Measurements from ENCODE around the gene ITGA2.

The ITGA2 gene

GRCh38 chr5:52990528-52990925, 1.4 kb downstream of the ITGA2 start:
- no peaks in the 10 kb centered on the region for H3K4me1 ChIP-seq (ENCODE audit: control insufficient read depth, insufficient read depth, low read length)
- peak overlapping the region; percentile 91 for H3K4me3 ChIP-seq (ENCODE audit: low read depth, low read length)
- H3K9ac ChIP-seq (ENCODE audit: low read depth, low read length), result no peak overlapping the region
- H3K27me3 ChIP-seq (ENCODE audit: control insufficient read depth, insufficient read depth, low read length), result peaks cover 27% of the 10 kb centered on the region
- H3K9me3 ChIP-seq (ENCODE audit: control insufficient read depth, insufficient read depth, low read length), result no peaks in the 10 kb centered on the region
- no peaks in the 10 kb centered on the region for H3K36me3 ChIP-seq (ENCODE audit: control insufficient read depth, insufficient read depth, low read length)

GRCh38 chr5:52993367-52993766, 4.2 kb downstream of the ITGA2 start:
- H3K9ac ChIP-seq (ENCODE audit: low read depth, low read length), result no peak overlapping the region
- H3K4me1 ChIP-seq (ENCODE audit: control insufficient read depth, insufficient read depth, low read length), result no peaks in the 10 kb centered on the region
- H3K9me3 ChIP-seq (ENCODE audit: control insufficient read depth, insufficient read depth, low read length), result no peaks in the 10 kb centered on the region
- no peak overlapping the region for H3K4me3 ChIP-seq (ENCODE audit: low read depth, low read length)
- no peaks in the 10 kb centered on the region for H3K36me3 ChIP-seq (ENCODE audit: control insufficient read depth, insufficient read depth, low read length)
- H3K27me3 ChIP-seq (ENCODE audit: control insufficient read depth, insufficient read depth, low read length), result peaks cover 13% of the 10 kb centered on the region

- no peak overlapping the region for H3K9ac ChIP-seq (ENCODE audit: low read depth, low read length)
- H3K27me3 ChIP-seq (ENCODE audit: control insufficient read depth, insufficient read depth, low read length), result peaks cover 8% of the 10 kb centered on the region
- H3K36me3 ChIP-seq (ENCODE audit: control insufficient read depth, insufficient read depth, low read length), result no peaks in the 10 kb centered on the region
- no peaks in the 10 kb centered on the region for H3K9me3 ChIP-seq (ENCODE audit: control insufficient read depth, insufficient read depth, low read length)
- H3K4me1 ChIP-seq (ENCODE audit: control insufficient read depth, insufficient read depth, low read length), result no peaks in the 10 kb centered on the region
- no peak overlapping the region for H3K4me3 ChIP-seq (ENCODE audit: low read depth, low read length)
These were observed 5.1 kb downstream of the ITGA2 start for GRCh38 chr5:52994266-52994665.

GRCh38 chr5:52995095-52995494, 5.9 kb downstream of the ITGA2 start:
- H3K36me3 ChIP-seq (ENCODE audit: control insufficient read depth, insufficient read depth, low read length), result no peaks in the 10 kb centered on the region
- H3K27me3 ChIP-seq (ENCODE audit: control insufficient read depth, insufficient read depth, low read length), result peaks cover 2% of the 10 kb centered on the region
- H3K4me1 ChIP-seq (ENCODE audit: control insufficient read depth, insufficient read depth, low read length), result no peaks in the 10 kb centered on the region
- no peak overlapping the region for H3K9ac ChIP-seq (ENCODE audit: low read depth, low read length)
- no peaks in the 10 kb centered on the region for H3K9me3 ChIP-seq (ENCODE audit: control insufficient read depth, insufficient read depth, low read length)
- H3K4me3 ChIP-seq (ENCODE audit: low read depth, low read length), result no peak overlapping the region

GRCh38 chr5:52995914-52996313, 6.8 kb downstream of the ITGA2 start:
- Histone ChIP-seq H3K4me1 (ENCODE audit: control insufficient read depth, insufficient read depth, low read length) (no peaks in the 10 kb centered on the region), H3K9me3 (ENCODE audit: control insufficient read depth, insufficient read depth, low read length) (no peaks in the 10 kb centered on the region), H3K9ac (ENCODE audit: low read depth, low read length) (no peak overlapping the region), H3K36me3 (ENCODE audit: control insufficient read depth, insufficient read depth, low read length) (no peaks in the 10 kb centered on the region), H3K27me3 (ENCODE audit: control insufficient read depth, insufficient read depth, low read length) (no peaks in the 10 kb centered on the region), H3K4me3 (ENCODE audit: low read depth, low read length) (no peak overlapping the region)

GRCh38 chr5:52996979-52997378, 7.8 kb downstream of the ITGA2 start:
- Histone ChIP-seq H3K27me3 (ENCODE audit: control insufficient read depth, insufficient read depth, low read length) (no peaks in the 10 kb centered on the region), H3K9ac (ENCODE audit: low read depth, low read length) (no peak overlapping the region), H3K4me3 (ENCODE audit: low read depth, low read length) (no peak overlapping the region), H3K9me3 (ENCODE audit: control insufficient read depth, insufficient read depth, low read length) (no peaks in the 10 kb centered on the region), H3K4me1 (ENCODE audit: control insufficient read depth, insufficient read depth, low read length) (no peaks in the 10 kb centered on the region), H3K36me3 (ENCODE audit: control insufficient read depth, insufficient read depth, low read length) (no peaks in the 10 kb centered on the region)

GRCh38 chr5:52997424-52997823, 8.3 kb downstream of the ITGA2 start:
- H3K4me1 ChIP-seq (ENCODE audit: control insufficient read depth, insufficient read depth, low read length), result no peaks in the 10 kb centered on the region
- H3K27me3 ChIP-seq (ENCODE audit: control insufficient read depth, insufficient read depth, low read length), result no peaks in the 10 kb centered on the region
- no peaks in the 10 kb centered on the region for H3K36me3 ChIP-seq (ENCODE audit: control insufficient read depth, insufficient read depth, low read length)
- H3K4me3 ChIP-seq (ENCODE audit: low read depth, low read length), result no peak overlapping the region
- H3K9ac ChIP-seq (ENCODE audit: low read depth, low read length), result no peak overlapping the region
- no peaks in the 10 kb centered on the region for H3K9me3 ChIP-seq (ENCODE audit: control insufficient read depth, insufficient read depth, low read length)

GRCh38 chr5:52998552-52999313, 9.6 kb downstream of the ITGA2 start:
- Histone ChIP-seq H3K4me1 (ENCODE audit: control insufficient read depth, insufficient read depth, low read length) (no peaks in the 10 kb centered on the region), H3K9me3 (ENCODE audit: control insufficient read depth, insufficient read depth, low read length) (no peaks in the 10 kb centered on the region), H3K4me3 (ENCODE audit: low read depth, low read length) (no peak overlapping the region), H3K9ac (ENCODE audit: low read depth, low read length) (no peak overlapping the region), H3K27me3 (ENCODE audit: control insufficient read depth, insufficient read depth, low read length) (no peaks in the 10 kb centered on the region), H3K36me3 (ENCODE audit: control insufficient read depth, insufficient read depth, low read length) (no peaks in the 10 kb centered on the region)

GRCh38 chr5:52999344-52999949, 10.3 kb downstream of the ITGA2 start:
- Histone ChIP-seq H3K27me3 (ENCODE audit: control insufficient read depth, insufficient read depth, low read length) (no peaks in the 10 kb centered on the region), H3K9ac (ENCODE audit: low read depth, low read length) (no peak overlapping the region), H3K9me3 (ENCODE audit: control insufficient read depth, insufficient read depth, low read length) (no peaks in the 10 kb centered on the region), H3K4me3 (ENCODE audit: low read depth, low read length) (no peak overlapping the region), H3K4me1 (ENCODE audit: control insufficient read depth, insufficient read depth, low read length) (no peaks in the 10 kb centered on the region), H3K36me3 (ENCODE audit: control insufficient read depth, insufficient read depth, low read length) (no peaks in the 10 kb centered on the region)

- no peak overlapping the region for H3K4me3 ChIP-seq (ENCODE audit: low read depth, low read length)
- no peaks in the 10 kb centered on the region for H3K36me3 ChIP-seq (ENCODE audit: control insufficient read depth, insufficient read depth, low read length)
- H3K4me1 ChIP-seq (ENCODE audit: control insufficient read depth, insufficient read depth, low read length), result no peaks in the 10 kb centered on the region
- H3K27me3 ChIP-seq (ENCODE audit: control insufficient read depth, insufficient read depth, low read length), result no peaks in the 10 kb centered on the region
- no peaks in the 10 kb centered on the region for H3K9me3 ChIP-seq (ENCODE audit: control insufficient read depth, insufficient read depth, low read length)
- H3K9ac ChIP-seq (ENCODE audit: low read depth, low read length), result no peak overlapping the region
These were observed 12.4 kb downstream of the ITGA2 start for GRCh38 chr5:53001541-53001940.

GRCh38 chr5:53002491-53002890, 13.3 kb downstream of the ITGA2 start:
- Histone ChIP-seq H3K27me3 (ENCODE audit: control insufficient read depth, insufficient read depth, low read length) (no peaks in the 10 kb centered on the region), H3K4me1 (ENCODE audit: control insufficient read depth, insufficient read depth, low read length) (no peaks in the 10 kb centered on the region), H3K4me3 (ENCODE audit: low read depth, low read length) (no peak overlapping the region)

GRCh38 chr5:53003144-53003543, 14.0 kb downstream of the ITGA2 start:
- H3K4me3 ChIP-seq (ENCODE audit: low read depth, low read length), result no peak overlapping the region
- H3K9me3 ChIP-seq (ENCODE audit: control insufficient read depth, insufficient read depth, low read length), result no peaks in the 10 kb centered on the region
- H3K4me1 ChIP-seq (ENCODE audit: control insufficient read depth, insufficient read depth, low read length), result no peaks in the 10 kb centered on the region
- H3K36me3 ChIP-seq (ENCODE audit: control insufficient read depth, insufficient read depth, low read length), result no peaks in the 10 kb centered on the region
- H3K9ac ChIP-seq (ENCODE audit: low read depth, low read length), result no peak overlapping the region
- no peaks in the 10 kb centered on the region for H3K27me3 ChIP-seq (ENCODE audit: control insufficient read depth, insufficient read depth, low read length)

More at GRCh38 chr5:53002491-53002890, 13.3 kb downstream of the ITGA2 start:
- H3K9ac ChIP-seq (ENCODE audit: low read depth, low read length), result no peak overlapping the region
- H3K36me3 ChIP-seq (ENCODE audit: control insufficient read depth, insufficient read depth, low read length), result no peaks in the 10 kb centered on the region
- H3K9me3 ChIP-seq (ENCODE audit: control insufficient read depth, insufficient read depth, low read length), result no peaks in the 10 kb centered on the region

Measured in iPS-15b (cell line).